HG02981 (cell line): ENCODE data around the gene VIPR1.

Source experiments
- ATAC-seq: cut with Tn5 transposase; IDR thresholded peaks from one replicate; pipeline ENCODE4 v1.9.1; 2021; ENCODE audit warnings: mild to moderate bottlenecking, moderate library complexity; ENCODE audit not compliant: unreplicated experiment

Gene VIPR1

GRCh38 chr3:42502429-42503250, at the start of gene VIPR1:
VIPR1 (plus strand) TSS chr3:42502643; CDS start chr3:42502736, 93 bp downstream.
- ATAC-seq, result peak; percentile 92

GRCh38 chr3:42456211-42456610, 46.2 kb upstream of the VIPR1 start:
- ATAC-seq, result no peak

GRCh38 chr3:42459151-42459550, 43.3 kb upstream of the VIPR1 start:
- no peak for ATAC-seq

- no peak for ATAC-seq
These were observed 40.7 kb upstream of the VIPR1 start for GRCh38 chr3:42461762-42462161.

GRCh38 chr3:42463093-42463492, 39.4 kb upstream of the VIPR1 start:
- ATAC-seq, result no peak

GRCh38 chr3:42468111-42468510, 34.3 kb upstream of the VIPR1 start:
- ATAC-seq, result no peak

- ATAC-seq, result no peak
These were observed 29.9 kb upstream of the VIPR1 start for GRCh38 chr3:42472555-42472954.

GRCh38 chr3:42473083-42473932, 29.1 kb upstream of the VIPR1 start:
- no peak for ATAC-seq

- ATAC-seq, result no peak
These were observed 26.0 kb upstream of the VIPR1 start for GRCh38 chr3:42476225-42477125.

GRCh38 chr3:42477696-42478095, 24.7 kb upstream of the VIPR1 start:
- ATAC-seq, result no peak

- ATAC-seq, result no peak
These were observed 23.6 kb upstream of the VIPR1 start for GRCh38 chr3:42478830-42479229.

- no peak for ATAC-seq
These were observed 15.5 kb upstream of the VIPR1 start for GRCh38 chr3:42486814-42487565.

GRCh38 chr3:42488687-42489086, 13.8 kb upstream of the VIPR1 start:
- no peak for ATAC-seq

- no peak for ATAC-seq
These were observed 13.1 kb upstream of the VIPR1 start for GRCh38 chr3:42489116-42489936.

- ATAC-seq, result peak; percentile 6
These were observed 12.6 kb upstream of the VIPR1 start for GRCh38 chr3:42489937-42490227.

- peak; percentile 98 for ATAC-seq
These were observed 12.2 kb upstream of the VIPR1 start for GRCh38 chr3:42490243-42490642.

- ATAC-seq, result no peak
These were observed 10.4 kb upstream of the VIPR1 start for GRCh38 chr3:42491881-42492507.

- ATAC-seq, result no peak
These were observed 9.8 kb upstream of the VIPR1 start for GRCh38 chr3:42492508-42493080.
